ENCODE data around the gene PSMB10.
"Not testable (repeated sequence)": the region's sequence is repeated elsewhere in the genome, so short reads cannot be mapped to it uniquely, and the experiment has no call there.

PSMB10 gene

GRCh38 chr16:67936124-67936879 lies at the start of gene PSMB10:
PSMB10 (minus strand) TSS chr16:67936850; CDS start chr16:67936749, 101 bp downstream.
- peak; percentile 36 for DNase-seq

GRCh38 chr16:67982011-67982696 lies 45.5 kb upstream of the PSMB10 start:
- DNase-seq: no peak

- DNase-seq: no peak
Measured at GRCh38 chr16:67979955-67980678, 43.5 kb upstream of the PSMB10 start, which contains the start of gene DPEP3. DPEP3 (minus strand) TSS chr16:67980499; CDS start chr16:67980380, 119 bp downstream.

- no peak for DNase-seq
Measured at GRCh38 chr16:67977469-67978227, 41.0 kb upstream of the PSMB10 start.

- DNase-seq: no peak
Measured at GRCh38 chr16:67977005-67977404, 40.4 kb upstream of the PSMB10 start.

- no peak for DNase-seq
Measured at GRCh38 chr16:67976205-67976604, 39.6 kb upstream of the PSMB10 start.

- DNase-seq: no peak
Measured at GRCh38 chr16:67975321-67976105, 38.9 kb upstream of the PSMB10 start.

- not testable (repeated sequence) for DNase-seq
Measured at GRCh38 chr16:67972285-67972684, 35.6 kb upstream of the PSMB10 start.

GRCh38 chr16:67971111-67971510 lies 34.5 kb upstream of the PSMB10 start:
- no peak for DNase-seq

GRCh38 chr16:67969254-67970039 lies 32.8 kb upstream of the PSMB10 start:
- DNase-seq: no peak

- DNase-seq: no peak
Measured at GRCh38 chr16:67968400-67969253, 32.0 kb upstream of the PSMB10 start, which contains the start of gene SLC12A4. SLC12A4 (minus strand) TSS chr16:67968637; CDS start chr16:67968553, 84 bp downstream.

- no peak for DNase-seq
Measured at GRCh38 chr16:67967958-67968399, 31.3 kb upstream of the PSMB10 start.

- no peak for DNase-seq
Measured at GRCh38 chr16:67967183-67967957, 30.7 kb upstream of the PSMB10 start.

- DNase-seq: no peak
Measured at GRCh38 chr16:67966549-67967182, 30.0 kb upstream of the PSMB10 start.

GRCh38 chr16:67965668-67966548 lies 29.3 kb upstream of the PSMB10 start:
- no peak for DNase-seq

GRCh38 chr16:67964477-67965131 lies 28.0 kb upstream of the PSMB10 start:
- no peak for DNase-seq

All from NCI-H1092 treated with DMSO at 0.1 percent for 48 hours (cell line).